ENCODE measurements around the gene PRKD1.

PRKD1 gene

DNA sequence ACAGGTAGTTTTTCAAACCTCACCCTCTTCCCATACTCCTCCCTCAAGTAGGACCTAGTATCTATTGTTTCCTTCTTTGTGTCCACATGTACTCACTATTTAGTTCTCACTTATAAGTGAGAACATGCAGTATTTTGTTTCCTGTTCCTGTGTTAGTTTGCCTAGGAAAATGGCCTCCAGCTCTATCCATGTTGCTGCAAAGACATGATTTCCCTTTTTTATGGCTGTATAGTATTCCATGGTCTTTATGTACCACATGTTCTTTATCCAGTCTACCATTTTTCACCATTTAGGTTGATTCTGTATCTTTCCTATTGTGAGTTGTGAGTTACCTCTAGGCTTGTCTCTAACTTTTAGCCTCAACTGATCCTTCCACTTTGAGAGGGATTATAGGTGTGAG lies 310.7 kb downstream of the PRKD1 start:
- DNase-seq (ENCODE audit: low read depth in 2 of 2): no peak

DNA sequence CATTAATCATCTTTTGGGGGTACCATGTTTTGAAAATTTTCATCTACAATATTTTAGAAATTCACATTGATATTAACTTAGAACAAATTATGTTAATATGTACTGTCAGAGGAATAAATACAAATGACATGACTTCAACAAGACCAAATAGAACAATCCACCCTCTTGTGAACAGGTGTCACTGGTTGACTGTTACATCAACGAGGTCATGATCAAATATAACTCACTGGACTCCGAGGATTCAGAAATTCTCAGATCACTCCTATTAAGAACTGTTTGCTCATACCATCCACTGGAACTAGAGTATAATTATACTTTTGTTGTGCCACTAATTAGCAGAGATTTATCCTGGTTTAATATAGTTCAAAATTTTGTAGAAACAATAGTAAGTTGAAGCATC lies 318.8 kb downstream of the PRKD1 start:
- DNase-seq (ENCODE audit: low read depth in 2 of 2): no peak

DNA sequence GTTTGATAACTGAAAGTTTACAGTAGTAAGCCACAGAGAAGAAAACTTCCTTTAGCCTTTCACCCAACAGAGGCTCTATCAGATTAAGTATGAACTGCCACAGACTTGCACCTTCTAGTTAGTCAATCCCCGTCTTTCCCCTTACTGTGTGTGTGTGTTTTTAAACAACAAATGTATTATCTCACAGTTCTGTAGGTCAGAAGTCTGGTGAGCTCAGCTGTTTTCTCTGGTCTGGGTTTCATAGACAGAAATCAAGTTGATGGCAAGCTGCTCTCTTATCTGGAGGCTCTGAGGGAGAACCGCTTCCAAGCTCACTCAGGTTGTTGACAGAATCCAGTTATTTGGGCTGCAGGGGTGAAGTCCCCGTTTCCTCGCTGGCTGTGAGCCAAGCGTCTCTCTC lies 320.5 kb downstream of the PRKD1 start:
- DNase-seq (ENCODE audit: low read depth in 2 of 2): no peak

DNA sequence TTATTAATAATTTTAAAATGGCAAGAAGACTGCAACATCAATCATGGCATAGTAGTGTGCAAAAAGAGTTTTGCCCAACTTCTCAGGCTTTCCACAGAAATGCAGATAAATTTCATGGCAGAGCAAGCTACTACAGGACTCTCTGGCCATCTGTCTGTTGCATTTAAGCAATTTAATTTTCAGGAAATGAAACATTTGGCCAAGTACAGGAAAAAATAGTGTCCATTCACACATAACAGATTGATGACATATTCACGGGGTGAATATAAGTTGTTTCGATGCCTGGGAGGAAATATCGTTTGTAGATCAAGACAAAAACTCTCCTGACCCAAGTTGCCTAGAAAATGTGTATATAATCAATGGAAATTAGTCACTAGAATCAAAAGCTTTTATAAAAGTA lies 324.0 kb downstream of the PRKD1 start:
- no peak for DNase-seq (ENCODE audit: low read depth in 2 of 2)

DNA sequence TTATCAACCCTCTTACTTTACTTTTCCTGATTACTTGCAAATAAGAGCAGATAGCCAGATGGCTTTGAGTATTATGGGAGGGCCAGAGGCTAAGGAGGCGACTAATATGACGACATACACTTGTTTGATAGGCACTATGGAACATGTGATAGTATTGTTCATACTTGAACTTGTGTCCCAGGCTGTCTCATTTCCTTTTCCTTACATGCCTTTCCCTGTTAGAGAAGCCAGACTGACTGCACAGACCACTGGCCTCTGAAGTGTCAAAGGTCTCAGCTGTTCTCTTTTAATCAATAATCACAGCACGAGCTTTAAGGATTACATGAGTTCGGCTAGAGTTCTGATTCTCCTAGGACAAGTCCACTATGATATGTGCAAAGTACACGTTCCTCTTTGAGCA lies 326.0 kb downstream of the PRKD1 start:
- no peak for DNase-seq (ENCODE audit: low read depth in 2 of 2)

DNA sequence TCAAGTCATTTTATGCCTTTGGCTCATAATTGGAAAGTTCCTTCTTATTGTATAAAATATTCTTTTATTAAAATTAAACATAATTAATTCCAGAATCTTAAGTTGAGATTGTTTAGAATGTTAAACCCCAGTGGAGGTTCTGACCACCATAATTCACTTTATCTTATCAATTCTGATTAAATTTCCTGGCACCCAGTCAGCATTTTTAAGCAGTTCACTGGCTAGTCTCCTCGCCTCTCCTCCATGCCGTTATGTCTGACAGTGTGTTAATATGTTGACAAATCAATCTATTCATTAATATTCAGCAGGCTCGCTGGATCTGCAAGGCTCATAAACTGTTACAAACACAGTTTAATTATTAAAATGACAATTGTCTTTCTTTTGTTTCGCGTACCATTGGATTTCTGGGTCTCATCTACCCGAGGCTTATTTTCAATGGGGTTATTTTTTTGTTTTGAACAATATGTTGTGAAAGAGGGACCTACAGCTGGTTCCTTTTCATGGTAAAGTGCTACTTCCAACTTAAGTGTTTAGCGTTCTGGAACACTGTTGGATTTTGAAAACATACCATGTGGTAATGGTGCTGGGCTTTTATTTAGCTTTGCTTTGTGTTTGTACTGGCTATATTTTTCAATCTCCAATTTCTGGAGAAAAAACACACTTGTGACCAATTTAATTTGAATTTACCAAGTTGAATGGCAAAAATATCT lies 339.7 kb downstream of the PRKD1 start:
- DNase-seq (ENCODE audit: low read depth in 2 of 2): no peak

DNA sequence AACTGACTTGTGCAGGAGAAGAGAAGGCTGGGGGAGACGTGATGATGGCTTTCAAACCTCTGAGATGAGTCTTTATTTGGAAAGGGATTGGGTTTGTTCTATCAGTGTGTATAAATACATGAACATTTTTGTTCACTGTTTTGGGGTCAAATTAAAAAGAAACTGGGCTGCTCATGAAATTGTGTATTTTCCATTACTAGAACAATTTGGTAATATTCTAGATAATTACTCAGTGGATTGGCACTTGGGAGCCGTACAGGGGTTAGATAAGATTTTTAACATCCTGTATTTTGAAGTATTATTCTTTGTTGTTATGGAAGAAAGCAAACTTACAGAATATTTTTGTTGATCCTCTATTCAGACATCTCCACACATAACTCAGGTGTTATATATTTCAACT lies 340.6 kb downstream of the PRKD1 start:
- no peak for DNase-seq (ENCODE audit: low read depth in 2 of 2)

DNA sequence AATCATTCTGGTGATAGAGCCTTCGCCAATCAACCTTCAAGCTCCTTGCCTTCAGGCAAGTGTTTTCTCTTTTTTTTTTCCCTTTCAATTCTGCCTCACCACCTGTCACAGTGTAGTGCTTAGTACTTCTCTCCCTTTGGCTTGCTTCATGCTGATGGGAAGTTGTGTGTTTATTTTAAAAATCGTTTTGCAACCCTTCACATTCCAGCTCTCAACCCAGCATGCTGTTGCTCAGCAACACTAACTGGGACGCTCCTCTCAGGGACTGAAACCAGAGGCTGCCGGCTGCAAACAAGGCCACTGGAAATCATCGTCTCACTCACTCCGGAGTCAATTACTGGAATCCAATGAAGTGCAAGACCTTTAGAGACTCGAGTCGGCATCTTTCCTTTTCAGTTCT lies 342.7 kb downstream of the PRKD1 start:
- DNase-seq (ENCODE audit: low read depth in 2 of 2): no peak

DNA sequence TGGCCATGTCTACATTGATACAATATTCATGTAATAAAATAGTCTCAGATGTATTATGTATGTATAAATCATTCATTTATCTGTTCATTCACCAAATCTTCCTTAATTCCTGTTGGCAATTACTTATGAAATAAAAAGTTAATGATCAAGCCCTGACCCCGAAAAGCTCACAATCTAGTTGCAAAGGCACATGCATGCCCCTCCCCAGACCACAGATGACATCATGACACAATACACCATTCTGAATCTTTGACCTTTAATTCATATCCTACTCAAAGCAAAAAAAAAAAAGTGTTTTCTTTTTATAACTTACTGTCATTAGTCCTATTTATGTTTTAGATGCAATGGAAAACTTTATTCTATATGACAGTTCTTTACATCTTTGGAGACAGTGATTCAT lies 346.9 kb downstream of the PRKD1 start:
- no peak for DNase-seq (ENCODE audit: low read depth in 2 of 2)

DNA sequence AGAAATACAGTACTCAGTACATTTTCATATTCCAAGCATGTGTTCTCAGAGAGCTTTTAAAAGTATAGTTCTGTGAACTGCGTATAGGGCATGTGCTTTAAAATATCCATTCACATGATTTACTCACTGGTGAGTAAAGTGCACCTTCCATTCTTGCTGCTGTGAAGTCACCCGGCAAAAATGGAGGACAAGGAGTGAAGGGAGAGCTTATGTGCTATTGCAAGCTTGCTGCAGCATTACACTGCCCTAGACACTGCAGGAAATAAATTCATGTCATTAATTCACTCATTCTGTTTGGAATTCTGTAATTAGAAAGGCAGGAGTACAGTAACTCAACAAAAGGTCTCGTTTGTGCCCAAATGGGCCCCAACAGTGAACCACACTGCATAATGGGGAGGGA lies 347.8 kb downstream of the PRKD1 start:
- DNase-seq (ENCODE audit: low read depth in 2 of 2): no peak

DNA sequence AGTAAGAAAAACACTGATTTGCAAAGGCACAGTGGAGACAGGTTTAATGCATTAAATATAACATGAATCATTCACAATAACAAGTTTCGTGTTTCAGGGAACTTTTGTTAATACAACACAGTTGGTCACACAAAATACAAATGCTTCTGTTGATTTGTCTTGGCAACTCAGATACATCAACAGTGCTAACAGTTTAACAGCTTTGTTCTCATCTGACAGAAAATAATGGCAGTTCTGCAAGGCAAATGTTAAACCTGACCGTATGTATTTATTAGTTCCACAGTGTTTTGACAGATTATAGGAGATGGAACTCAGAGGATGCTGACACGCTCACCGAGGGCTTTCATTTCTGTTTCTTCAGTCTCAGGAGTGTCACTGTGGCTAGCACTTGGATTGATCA lies 350.7 kb downstream of the PRKD1 start:
- DNase-seq (ENCODE audit: low read depth in 2 of 2): no peak

DNA sequence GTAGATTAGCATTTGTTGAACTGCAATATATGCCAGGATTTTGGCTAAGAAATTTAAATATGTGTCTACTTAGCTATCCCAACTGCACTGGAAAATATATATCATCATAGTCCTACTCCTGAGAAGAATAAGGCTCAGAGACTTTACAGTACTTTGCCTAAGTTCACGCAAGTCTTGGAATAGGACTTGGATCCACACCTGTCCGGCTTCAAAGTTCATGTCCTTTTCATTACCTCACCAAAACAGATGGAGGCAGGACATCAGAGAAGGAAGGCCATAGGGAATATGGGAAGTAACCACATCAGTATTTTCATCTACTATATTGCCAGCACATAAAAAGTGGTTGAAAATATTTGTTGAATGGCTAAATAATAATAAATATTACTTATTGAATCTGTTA lies 358.5 kb downstream of the PRKD1 start:
- no peak for DNase-seq (ENCODE audit: low read depth in 2 of 2)

DNA sequence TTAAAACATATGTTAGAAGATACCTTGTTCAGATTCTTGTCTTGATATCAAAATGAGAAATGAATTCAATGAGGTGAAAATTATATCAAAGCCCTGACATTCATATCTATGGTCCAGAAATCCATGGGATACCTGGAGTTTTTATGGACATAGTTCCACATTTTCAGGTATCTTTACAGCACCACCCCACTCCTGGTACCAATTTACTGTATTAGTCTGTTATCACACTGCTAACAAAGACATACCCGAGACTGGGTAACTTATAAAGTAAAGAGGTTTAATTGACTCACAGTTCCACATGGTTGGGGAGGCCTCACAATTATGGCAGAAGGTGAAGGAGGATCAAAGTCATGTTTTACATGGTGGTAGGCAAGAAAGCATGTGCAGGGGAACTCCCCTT lies 361.5 kb downstream of the PRKD1 start:
- no peak for DNase-seq (ENCODE audit: low read depth in 2 of 2)

DNA sequence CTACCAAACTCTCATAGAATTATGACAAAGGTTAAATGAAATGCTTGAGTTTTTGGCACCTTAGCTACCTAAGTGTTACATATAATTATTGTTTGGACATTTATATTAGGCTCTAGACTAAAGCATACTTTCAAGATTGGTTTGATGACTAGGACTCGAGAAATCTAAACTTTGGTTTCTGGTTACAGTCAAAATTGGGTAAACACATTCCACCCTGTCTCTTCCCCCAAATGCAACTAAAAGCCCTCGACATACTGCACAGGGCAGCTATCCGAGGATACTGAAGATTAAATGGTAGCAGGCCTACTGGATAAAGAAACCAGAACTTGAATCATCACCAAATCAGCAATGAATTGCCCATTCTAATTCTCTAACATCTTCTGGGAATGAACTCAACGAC lies 369.1 kb downstream of the PRKD1 start:
- no peak for DNase-seq (ENCODE audit: low read depth in 2 of 2)

DNA sequence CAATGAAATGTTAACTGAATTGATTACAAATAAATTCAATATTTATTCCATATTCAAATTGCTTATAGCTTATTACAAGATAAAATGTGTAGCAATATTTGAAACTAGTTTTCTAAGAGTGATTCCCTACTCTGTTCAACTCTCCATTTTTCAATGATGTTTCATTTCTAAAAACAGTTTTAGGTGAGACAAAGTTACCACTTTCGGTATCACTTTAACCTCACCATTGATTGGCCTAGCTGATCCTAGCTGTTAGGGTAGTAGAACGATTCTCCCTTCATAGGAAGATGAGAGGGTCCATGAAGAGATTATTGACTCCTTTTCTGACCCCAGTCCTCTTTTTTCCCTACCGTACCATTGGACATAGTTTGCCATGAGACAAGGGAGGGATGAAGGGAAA lies 373.3 kb downstream of the PRKD1 start:
- no peak for DNase-seq (ENCODE audit: low read depth in 2 of 2)

DNA sequence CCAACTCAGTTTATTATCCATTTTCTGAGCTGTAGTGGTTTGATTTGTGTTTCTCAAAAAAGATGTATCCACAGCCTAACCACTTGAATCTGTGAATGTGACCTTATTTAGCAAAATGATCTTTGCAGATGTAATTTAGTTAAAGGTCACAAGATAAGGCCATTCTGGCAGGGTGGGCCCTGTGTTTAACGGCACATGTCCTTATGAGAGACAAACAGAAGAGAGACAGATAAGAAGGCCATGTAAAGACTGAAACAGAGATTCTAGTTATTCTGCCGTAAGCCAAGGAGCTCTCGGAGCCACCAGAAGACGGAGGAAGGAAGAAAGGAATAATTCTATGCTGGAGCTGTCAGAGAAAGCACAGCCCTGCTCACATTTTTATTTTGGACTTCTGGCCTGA lies 374.2 kb downstream of the PRKD1 start:
- DNase-seq (ENCODE audit: low read depth in 2 of 2): no peak

DNA sequence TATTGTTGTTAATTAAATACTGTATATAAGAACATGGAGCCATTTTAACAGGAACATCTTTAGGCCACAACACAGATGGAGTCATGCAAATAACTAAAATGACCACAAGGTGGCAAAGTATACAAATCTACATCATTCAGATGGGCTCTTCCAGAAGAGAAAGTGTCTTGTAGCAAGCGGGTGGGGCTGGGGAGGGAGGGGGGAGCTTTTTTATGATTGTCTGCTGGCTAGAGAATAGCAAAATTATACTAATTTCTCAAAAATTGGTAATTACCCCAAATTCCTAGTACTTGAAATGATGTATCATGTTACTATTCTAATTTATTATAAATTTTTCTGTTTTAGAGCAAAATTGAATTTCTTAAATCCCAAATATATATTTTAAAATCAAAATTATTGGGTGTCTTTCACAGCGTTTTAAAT lies 378.7 kb downstream of the PRKD1 start:
- DNase-seq (ENCODE audit: low read depth in 2 of 2): no peak

DNA sequence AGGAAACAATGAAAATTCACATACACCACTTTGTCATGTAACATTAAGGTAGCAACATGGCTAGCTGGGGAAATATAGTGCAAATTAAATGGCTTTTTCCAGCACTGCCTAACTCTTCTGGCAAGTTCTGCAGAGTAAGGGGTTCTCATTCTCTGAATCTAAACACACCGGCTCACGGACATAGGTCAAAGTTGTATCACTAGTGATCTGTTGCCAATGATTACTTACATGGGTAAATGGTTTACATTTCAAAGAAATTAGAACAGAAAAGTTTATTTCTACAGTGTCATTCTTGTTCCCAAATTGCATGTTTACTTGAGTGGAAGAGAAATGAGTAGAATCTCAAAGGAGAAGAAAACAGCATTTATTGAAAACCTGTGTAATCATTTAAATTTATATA lies 381.9 kb downstream of the PRKD1 start:
- DNase-seq (ENCODE audit: low read depth in 2 of 2): no peak

DNA sequence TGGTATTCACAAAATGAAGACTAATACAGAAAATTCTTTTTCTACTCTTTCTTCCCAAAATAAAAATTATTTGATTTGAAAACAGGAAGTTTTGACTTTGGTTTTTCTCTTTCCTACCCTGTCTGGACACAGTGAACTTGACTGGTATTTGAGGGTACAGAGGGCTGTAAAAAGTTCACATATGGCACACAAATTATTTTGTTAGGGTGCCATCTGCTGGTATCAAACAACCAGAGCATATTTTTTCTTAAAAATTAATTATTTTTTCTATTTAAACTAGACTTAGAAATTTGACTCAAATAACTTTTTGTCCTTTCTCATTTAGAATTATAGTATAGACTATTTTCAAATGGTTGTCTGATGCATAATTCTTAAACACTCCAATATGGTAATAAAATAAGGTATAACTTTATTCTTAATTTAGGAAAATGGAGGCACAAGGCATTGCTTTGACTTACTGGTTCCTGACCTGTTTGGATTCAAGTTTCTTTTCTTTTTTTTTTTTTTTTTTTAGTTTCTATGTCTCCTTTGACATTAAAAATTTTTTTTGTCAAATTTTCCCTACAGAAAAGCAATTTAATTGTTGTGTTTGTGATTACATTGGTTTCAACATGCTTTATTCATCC lies 390.6 kb downstream of the PRKD1 start:
- no peak for DNase-seq (ENCODE audit: low read depth in 2 of 2)

DNA sequence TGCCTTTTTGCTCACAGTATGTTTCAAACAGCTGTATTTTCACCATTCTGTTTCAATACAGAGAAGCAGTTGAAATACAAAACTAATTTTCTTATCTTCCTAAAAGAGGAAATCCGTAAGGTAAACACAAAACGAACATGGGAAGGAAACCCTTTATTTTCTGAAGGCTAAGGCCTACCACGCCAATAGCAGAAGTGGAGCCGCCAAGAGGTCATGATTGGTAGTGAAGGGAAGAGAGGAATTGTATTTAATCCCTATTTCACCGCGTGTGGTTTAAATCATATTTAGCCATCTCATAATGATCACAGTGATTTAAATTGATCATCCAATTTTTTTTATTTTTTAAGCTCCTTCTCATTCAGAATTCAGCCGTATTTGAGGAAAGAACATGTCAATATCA lies 398.2 kb downstream of the PRKD1 start:
- DNase-seq (ENCODE audit: low read depth in 2 of 2): no peak

DNA sequence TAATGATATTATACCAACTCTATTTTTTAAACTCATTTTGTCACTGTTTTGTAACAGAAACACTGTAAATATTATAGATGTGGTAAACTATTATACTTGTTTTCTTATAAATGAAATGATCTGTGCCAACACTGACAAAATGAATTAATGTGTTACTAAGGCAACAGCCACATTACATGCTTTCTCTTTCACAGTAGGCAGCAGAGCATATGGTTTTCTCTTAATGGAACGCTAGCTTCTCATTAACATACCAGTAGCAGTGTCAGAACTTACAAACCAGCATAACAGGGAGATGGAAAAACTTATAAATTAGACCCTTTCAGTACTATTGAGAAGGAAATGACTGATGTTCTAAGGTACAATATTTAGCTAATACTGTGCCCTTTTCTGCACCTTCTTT lies 398.8 kb downstream of the PRKD1 start:
- DNase-seq (ENCODE audit: low read depth in 2 of 2): no peak

DNA sequence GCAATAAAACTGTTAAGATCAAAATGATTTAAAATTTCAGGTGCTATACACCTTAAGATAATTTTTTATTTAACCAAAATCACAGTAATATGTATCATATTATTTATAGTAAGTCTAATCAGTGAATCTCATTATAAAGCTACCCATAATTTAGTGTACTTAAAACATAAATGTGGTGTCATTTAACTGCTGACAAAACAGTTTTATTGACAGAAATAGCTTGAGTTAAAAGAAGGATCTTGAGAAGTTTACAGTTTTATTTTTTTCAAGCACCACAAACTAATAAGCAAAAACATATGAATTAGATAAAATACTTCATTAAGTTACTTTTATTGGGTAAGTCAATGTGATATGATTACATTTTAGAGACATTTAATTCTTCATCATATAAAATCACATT lies 400.4 kb downstream of the PRKD1 start:
- DNase-seq (ENCODE audit: low read depth in 2 of 2): no peak

Measured in stimulated activated CD4-positive, alpha-beta T cell treated with anti-CD3 and anti-CD28 coated beads, Interleukin-15, amount 100 ng/mL, for 48 hours (primary cell).